Endothelial cell of umbilical vein (primary cell): ENCODE data around the gene SLC37A1. TPM values are rescaled to one million over a fixed set of nuclear protein-coding genes. Genes with fewer than 3 reads are reported as not detected.

ENCODE experiments used
- BruUV-seq: library from RNA; stranded (reverse); fragments of 400-500 nt; replicated peaks from 2 replicates; lab custom pipeline; 2021; lab: Mats Ljungman, UMichigan
- CTCF ChIA-PET: fragments of 300-600, 350-600 bp; sonication (Branson Sonifier 250); formaldehyde crosslinking; loops from one replicate; lab custom pipeline; 2021; ENCODE audit warnings: antibody characterized with exemption, inconsistent platforms; lab: Charles Lee
- POLR2A ChIA-PET: fragments of 300-600, 350-600 bp; sonication (Branson Sonifier 250); formaldehyde crosslinking; loops from one replicate; lab custom pipeline; 2021; ENCODE audit warnings: antibody characterized with exemption, inconsistent platforms; lab: Charles Lee
- DNase-seq: peaks from one replicate; pipeline ENCODE4 v3.0.0-alpha.2; 2011; ENCODE audit warnings: low read depth, low spot score
- FAIRE-seq: peaks from 2 replicates; lab custom pipeline; 2011; peaks lifted over from hg19 to GRCh38; lab: Jason Lieb, UNC
- H2AFZ ChIP-seq: 2 replicates; pipeline ENCODE4 v1.6.0; 2012; ENCODE audit warnings: low read depth, low read length, control low read depth, inconsistent platforms
- H3K27ac ChIP-seq: 2 replicates; pipeline ENCODE4 v1.5.1; 2011; ENCODE audit warnings: low read depth, mild to moderate bottlenecking, control low read depth, low read length, moderate library complexity; ENCODE audit not compliant: insufficient read depth
- H3K27me3 ChIP-seq, 2 experiments: 2 replicates each; pipeline versions ENCODE4 v1.6.0 to v1.6.1; 2011; ENCODE audit warnings: low read length in 2 of 2, mixed read lengths in 1 of 2; ENCODE audit not compliant: control insufficient read depth in 2 of 2, insufficient read depth in 2 of 2
- H3K36me3 ChIP-seq, 2 experiments: 2 replicates in 1 of 2; 3 replicates in 1 of 2; pipeline ENCODE4 v1.5.1; 2011; ENCODE audit warnings: low read length in 2 of 2, mild to moderate bottlenecking in 1 of 2, moderate library complexity in 1 of 2; ENCODE audit not compliant: control insufficient read depth in 2 of 2, insufficient read depth in 2 of 2; ENCODE audit errors: extremely low read depth in 1 of 2
- H3K4me1 ChIP-seq: 3 replicates; pipeline ENCODE4 v1.5.1; 2011; ENCODE audit warnings: mild to moderate bottlenecking, low read length; ENCODE audit not compliant: control insufficient read depth, insufficient read depth; ENCODE audit errors: extremely low read depth
- H3K4me2 ChIP-seq: 2 replicates; pipeline ENCODE4 v1.6.1; 2011; ENCODE audit warnings: low read length, control low read depth, mixed read lengths; ENCODE audit not compliant: insufficient read depth
- H3K4me3 ChIP-seq, 3 experiments: fragments of 200-600 bp in 1 of 3; sonication (generic), shearing (Covaris generic) in 1 of 3; replicated peaks in 1 of 3; 2 replicates each; pipeline ENCODE4 v1.5.1; 2011 to 2016; ENCODE audit warnings: control low read depth in 3 of 3, low read length in 3 of 3, mild to moderate bottlenecking in 2 of 3, inconsistent platforms in 1 of 3, low read depth in 1 of 3, moderate library complexity in 1 of 3; ENCODE audit not compliant: insufficient read depth in 1 of 3
- H3K79me2 ChIP-seq: 2 replicates; pipeline ENCODE4 v1.6.0; 2012; ENCODE audit warnings: low read length, inconsistent platforms; ENCODE audit not compliant: control insufficient read depth, insufficient read depth
- H3K9ac ChIP-seq: replicated peaks from 2 replicates; pipeline ENCODE3; 2011; ENCODE audit warnings: low read length, control low read depth; ENCODE audit not compliant: insufficient read depth; ENCODE audit errors: extremely low read depth
- H3K9me1 ChIP-seq: replicated peaks from 3 replicates; pipeline ENCODE4 v1.6.0; 2011; ENCODE audit warnings: mild to moderate bottlenecking, low read length; ENCODE audit not compliant: control insufficient read depth, insufficient read depth; ENCODE audit errors: extremely low read depth
- H3K9me3 ChIP-seq: replicated peaks from 2 replicates; pipeline ENCODE4 v1.5.1; 2012; ENCODE audit warnings: low read length, inconsistent platforms; ENCODE audit not compliant: control insufficient read depth, insufficient read depth
- H4K20me1 ChIP-seq: replicated peaks from 2 replicates; pipeline ENCODE3; 2011; ENCODE audit warnings: mild to moderate bottlenecking, low read length; ENCODE audit not compliant: control insufficient read depth, insufficient read depth; ENCODE audit errors: extremely low read depth
- EZH2 ChIP-seq: IDR thresholded peaks from 2 replicates; pipeline ENCODE4 v1.6.1; 2012; ENCODE audit warnings: borderline replicate concordance, low read depth, mild to moderate bottlenecking, moderate library complexity, low read length, inconsistent platforms; ENCODE audit not compliant: severe bottlenecking
- FOS ChIP-seq: IDR thresholded peaks from 2 replicates; pipeline ENCODE4 v1.6.1; 2011; ENCODE audit warnings: mild to moderate bottlenecking, low read length, moderate library complexity, borderline replicate concordance; ENCODE audit not compliant: insufficient read depth
- GATA2 ChIP-seq: IDR thresholded peaks from 2 replicates; pipeline ENCODE4 v1.7.0; 2011; ENCODE audit warnings: low read depth, mild to moderate bottlenecking, moderate library complexity, mixed read lengths, low read length; ENCODE audit not compliant: insufficient read length, insufficient read depth
- JUN ChIP-seq: IDR thresholded peaks from 2 replicates; pipeline ENCODE4 v1.6.1; 2011; ENCODE audit warnings: borderline replicate concordance, low read depth; ENCODE audit not compliant: insufficient read length, insufficient read depth
- MYC ChIP-seq: IDR thresholded peaks from one replicate; pipeline ENCODE4 v1.6.1; 2011; ENCODE audit warnings: mild to moderate bottlenecking, low read depth, low read length
- POLR2A ChIP-seq: IDR thresholded peaks from 2 replicates; pipeline ENCODE4 v1.6.1; 2012; ENCODE audit warnings: low read depth, mild to moderate bottlenecking, control low read depth, low read length
- POLR2AphosphoS5 ChIP-seq: IDR thresholded peaks from 2 replicates; pipeline ENCODE4 v1.6.1; 2012; ENCODE audit warnings: low read depth, mild to moderate bottlenecking, control low read depth, low read length, moderate library complexity; ENCODE audit not compliant: insufficient read depth
- dilution Hi-C: fragments of 300-500 bp; cut with MboI; formaldehyde crosslinking; loops from one replicate; pipeline ENCODE4 v1.15.0; 2019; ENCODE audit warnings: low sequenced_read_pairs; ENCODE audit not compliant: extremely low pct_ligation_motif_present
- intact Hi-C: fragments of 100-400 bp; cut with micrococcal nuclease; formaldehyde crosslinking; loops from one replicate; pipeline ENCODE4 v1.10.0; 2022
- polyA plus RNA-seq, 4 experiments: library from polyadenylated mRNA; depleted of rRNA in 3 of 4; stranded (reverse) in 3 of 4; unstranded in 1 of 4; fragments of >200 nt; gene quantifications; 2 replicates each; pipeline versions ENCODE4 v1.2.1 to v1.2.3, GENCODE V29; 2011 to 2012; ENCODE audit warnings: missing spikeins in 1 of 4
- total RNA-seq: library from RNA; stranded (reverse); gene quantifications from 2 replicates; pipeline ENCODE4 v1.2.3, GENCODE V29; 2021
- TF ChIP-seq, protein P1 (sequence below), 2 donors: IDR thresholded peaks; 1 replicate in 1 of 2; 2 replicates in 1 of 2; pipeline ENCODE4 v1.5.1; 2011; ENCODE audit warnings: low read length in 2 of 2, mild to moderate bottlenecking in 2 of 2, moderate library complexity in 2 of 2, control low read depth in 1 of 2, inconsistent platforms in 1 of 2, low read depth in 1 of 2; ENCODE audit not compliant: insufficient read depth in 1 of 2; ENCODE audit errors: extremely low read depth in 1 of 2
- TF ChIP-seq, protein P2 (sequence below): IDR thresholded peaks from 2 replicates; pipeline ENCODE4 v1.6.1; 2011; ENCODE audit not compliant: insufficient read depth, insufficient read length

SLC37A1 gene
- total and polyA plus RNA-seq, 2 donors (not counting 3 experiments of a cell fraction or from before 2014, with no cell fraction given): 4.7 to 7.6 TPM

DNA sequence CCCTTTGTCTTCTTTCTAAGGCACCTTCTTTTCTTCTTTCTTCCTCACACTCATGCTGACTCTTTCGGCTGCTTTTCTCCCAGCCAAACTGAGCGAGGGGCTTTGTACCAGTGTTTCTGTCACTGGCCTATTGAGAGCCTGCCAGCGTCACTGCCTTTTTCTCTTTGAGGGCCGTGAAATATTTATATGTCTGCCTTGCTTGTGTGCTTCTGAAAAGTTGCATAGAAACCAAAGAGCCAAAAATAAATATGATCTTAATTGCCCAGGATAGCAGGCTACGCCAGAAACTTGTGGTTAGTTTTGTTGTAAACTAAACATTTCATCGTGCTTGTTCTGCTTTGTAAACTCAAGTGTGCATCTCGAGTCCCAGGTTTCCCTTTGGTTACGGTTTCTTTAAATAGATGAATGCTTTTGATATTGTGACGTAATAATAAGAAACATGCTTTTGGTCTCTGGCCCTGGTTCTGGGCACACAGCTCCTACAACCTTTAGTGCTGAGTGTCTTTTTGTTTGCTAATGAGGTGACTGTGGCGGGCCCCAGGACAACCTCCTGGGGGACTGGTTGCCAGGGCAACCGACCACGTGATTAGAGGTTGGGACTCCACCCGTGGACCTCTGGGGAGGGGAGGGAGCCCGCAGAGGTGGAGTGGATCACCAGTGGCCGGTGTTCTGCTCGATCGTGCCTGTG is 10.8 kb downstream of the SLC37A1 start:
- Histone ChIP-seq H3K4me2 (no peak overlapping the region), H3K27me3 (no peaks in the 10 kb centered on the region), H4K20me1 (no peaks in the 10 kb centered on the region), H3K27ac (no peak overlapping the region), H3K4me3 (no peak overlapping the region), H3K36me3 (peaks cover 0 to 2% of the 10 kb centered on the region in 2 experiments), H3K9me1 (no peaks in the 10 kb centered on the region), H3K79me2 (no peaks in the 10 kb centered on the region), H2AFZ (no peak overlapping the region), H3K4me1 (no peaks in the 10 kb centered on the region), H3K9ac (no peak overlapping the region), H3K9me3 (no peaks in the 10 kb centered on the region)
- dilution Hi-C loops (no loop called here), intact Hi-C loops (no loop called here)
- ChIA-PET CTCF (interaction anchor here (1.3 kb wide), 1 partner anchor 10 kb away, joined by 3 read pairs; no protein-coding TSS in a partner anchor), POLR2A (no interaction called here)
- FAIRE-seq (peak; percentile 18), DNase-seq (no peak)
- TF ChIP-seq EZH2: no peak
- TF ChIP-seq FOS: no peak
- no peak for TF ChIP-seq MYC
- TF ChIP-seq POLR2AphosphoS5: no peak
- no peak for TF ChIP-seq POLR2A
- TF ChIP-seq, protein P1, sequence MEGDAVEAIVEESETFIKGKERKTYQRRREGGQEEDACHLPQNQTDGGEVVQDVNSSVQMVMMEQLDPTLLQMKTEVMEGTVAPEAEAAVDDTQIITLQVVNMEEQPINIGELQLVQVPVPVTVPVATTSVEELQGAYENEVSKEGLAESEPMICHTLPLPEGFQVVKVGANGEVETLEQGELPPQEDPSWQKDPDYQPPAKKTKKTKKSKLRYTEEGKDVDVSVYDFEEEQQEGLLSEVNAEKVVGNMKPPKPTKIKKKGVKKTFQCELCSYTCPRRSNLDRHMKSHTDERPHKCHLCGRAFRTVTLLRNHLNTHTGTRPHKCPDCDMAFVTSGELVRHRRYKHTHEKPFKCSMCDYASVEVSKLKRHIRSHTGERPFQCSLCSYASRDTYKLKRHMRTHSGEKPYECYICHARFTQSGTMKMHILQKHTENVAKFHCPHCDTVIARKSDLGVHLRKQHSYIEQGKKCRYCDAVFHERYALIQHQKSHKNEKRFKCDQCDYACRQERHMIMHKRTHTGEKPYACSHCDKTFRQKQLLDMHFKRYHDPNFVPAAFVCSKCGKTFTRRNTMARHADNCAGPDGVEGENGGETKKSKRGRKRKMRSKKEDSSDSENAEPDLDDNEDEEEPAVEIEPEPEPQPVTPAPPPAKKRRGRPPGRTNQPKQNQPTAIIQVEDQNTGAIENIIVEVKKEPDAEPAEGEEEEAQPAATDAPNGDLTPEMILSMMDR (IDR thresholded peaks at IDR 0.05; ENCODE audit: extremely low read depth in 1 of 2, insufficient read depth in 1 of 2, low read depth in 1 of 2, low read length in 2 of 2): no peak
- TF ChIP-seq, protein P2, sequence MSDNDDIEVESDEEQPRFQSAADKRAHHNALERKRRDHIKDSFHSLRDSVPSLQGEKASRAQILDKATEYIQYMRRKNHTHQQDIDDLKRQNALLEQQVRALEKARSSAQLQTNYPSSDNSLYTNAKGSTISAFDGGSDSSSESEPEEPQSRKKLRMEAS: no peak
- TF ChIP-seq JUN: no peak
- no peak for TF ChIP-seq GATA2
- BruUV-seq: no TSS peak
